Measurements from ENCODE around the gene MYO1D. TPM values are rescaled to one million over a fixed set of nuclear protein-coding genes. Genes with fewer than 3 reads are reported as not detected.
A peak's percentile ranks its signal among the peaks of the same experiment; 100 is the strongest.

The MYO1D gene
- total RNA-seq, 2 experiments from 2014 or later, result 0.09 to 0.89 TPM

DNA sequence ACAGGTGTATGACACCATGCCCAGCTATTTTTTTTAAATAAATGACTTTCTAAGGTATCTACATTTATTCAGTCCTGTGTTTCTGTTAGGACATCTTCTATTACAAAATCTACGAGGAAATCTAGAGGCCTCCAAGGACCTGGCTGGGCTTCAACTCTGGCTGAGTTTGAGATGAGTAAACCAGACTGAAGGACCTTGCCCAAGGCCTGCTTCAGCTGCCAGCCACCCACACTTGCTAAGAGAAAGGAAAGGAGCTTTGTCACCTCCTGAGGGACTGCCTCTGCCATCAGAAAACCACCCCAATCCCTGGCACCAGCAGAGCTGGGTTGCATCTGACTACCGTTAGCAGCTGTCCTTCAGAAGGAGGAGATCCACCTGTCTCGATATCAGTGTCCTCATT is 1.3 kb upstream of the MYO1D start:
- POLR2A ChIA-PET, result no interaction called here
- H4K20me1 ChIP-seq (ENCODE audit: insufficient read depth, low read length), result no peaks in the 10 kb centered on the region
- H3K9me2 ChIP-seq (ENCODE audit: insufficient read depth, low read length), result no peaks in the 10 kb centered on the region
- H3K27ac ChIP-seq (ENCODE audit: low read depth, low read length, poor library complexity, severe bottlenecking), result no peak overlapping the region
- no peaks in the 10 kb centered on the region for H3K79me2 ChIP-seq (ENCODE audit: insufficient read depth, low read depth, low read length)
- no peak for DNase-seq (ENCODE audit: low spot score)
- intact Hi-C loops (cut with micrococcal nuclease; ENCODE audit: unreplicated experiment), result no loop called here
- no peak for TF ChIP-seq EZH2phosphoT487 (IDR thresholded peaks at IDR 0.05; ENCODE audit: borderline replicate concordance, low read depth, low read length)
- TF ChIP-seq CTCF (conservative IDR thresholded peaks at IDR 0.05; ENCODE audit: low read length), result no peak
- no TSS peak for BruUV-seq (replicated peaks)
- H3K4me3 ChIP-seq (ENCODE audit: low read depth, low read length, poor library complexity, severe bottlenecking), result no peak overlapping the region
- CTCF ChIA-PET (ENCODE audit: unreplicated experiment), result no interaction called here
- H3K4me1 ChIP-seq (ENCODE audit: insufficient read depth, low read length, poor library complexity, severe bottlenecking), result no peaks in the 10 kb centered on the region
- H3K4me2 ChIP-seq (ENCODE audit: low read length), result no peak overlapping the region
- H2AFZ ChIP-seq (ENCODE audit: low read length), result no peak overlapping the region
- H3K9me3 ChIP-seq (ENCODE audit: low read length), result no peaks in the 10 kb centered on the region
- no peaks in the 10 kb centered on the region for H3K36me3 ChIP-seq (ENCODE audit: insufficient read depth, low read length)

GRCh38 chr17:32877164-32877764 is 340 bp upstream of the MYO1D start:
- H4K20me1 ChIP-seq (ENCODE audit: insufficient read depth, low read length), result no peaks in the 10 kb centered on the region
- peak overlapping the region; percentile 79 for H3K4me2 ChIP-seq (ENCODE audit: low read length)
- intact Hi-C loops (cut with micrococcal nuclease; ENCODE audit: unreplicated experiment), result loop anchor here (2.0 kb wide), 1 partner anchor 94 kb away; no protein-coding TSS in a partner anchor
- H3K36me3 ChIP-seq (ENCODE audit: insufficient read depth, low read length), result no peaks in the 10 kb centered on the region
- ChIA-PET CTCF (ENCODE audit: unreplicated experiment) (no interaction called here), POLR2A (interaction anchor here (0.5 kb wide), 1 partner anchor 570 kb away, joined by 6 read pairs; no protein-coding TSS in a partner anchor)
- H3K4me1 ChIP-seq (ENCODE audit: insufficient read depth, low read length, poor library complexity, severe bottlenecking), result no peaks in the 10 kb centered on the region
- peak overlapping the region; percentile 67 for H3K4me3 ChIP-seq (ENCODE audit: low read depth, low read length, poor library complexity, severe bottlenecking)
- no TSS peak for BruUV-seq (replicated peaks)
- no peaks in the 10 kb centered on the region for H3K79me2 ChIP-seq (ENCODE audit: insufficient read depth, low read depth, low read length)
- TF ChIP-seq EZH2phosphoT487 (IDR thresholded peaks at IDR 0.05; ENCODE audit: borderline replicate concordance, low read depth, low read length), result no peak
- TF ChIP-seq CTCF (conservative IDR thresholded peaks at IDR 0.05; ENCODE audit: low read length), result peak; percentile 75
- peak; percentile 88 for DNase-seq (ENCODE audit: low spot score)
- H3K27ac ChIP-seq (ENCODE audit: low read depth, low read length, poor library complexity, severe bottlenecking), result no peak overlapping the region
- H2AFZ ChIP-seq (ENCODE audit: low read length), result peak overlapping the region; percentile 72
- H3K9me3 ChIP-seq (ENCODE audit: low read length), result no peaks in the 10 kb centered on the region
- no peaks in the 10 kb centered on the region for H3K9me2 ChIP-seq (ENCODE audit: insufficient read depth, low read length)

GRCh38 chr17:32875923-32876416 is 954 bp downstream of the MYO1D start:
- ChIA-PET POLR2A (interaction anchor here (0.9 kb wide), 1 partner anchor 18 kb away, joined by 3 read pairs; no protein-coding TSS in a partner anchor), CTCF (ENCODE audit: unreplicated experiment) (interaction anchor here (1.1 kb wide), 1 partner anchor 17 kb away, joined by 4 read pairs; no protein-coding TSS in a partner anchor)
- H3K9me2 ChIP-seq (ENCODE audit: insufficient read depth, low read length), result no peaks in the 10 kb centered on the region
- H3K79me2 ChIP-seq (ENCODE audit: insufficient read depth, low read depth, low read length), result no peaks in the 10 kb centered on the region
- intact Hi-C loops (cut with micrococcal nuclease; ENCODE audit: unreplicated experiment), result loop anchor here (2.0 kb wide), 1 partner anchor 93 kb away; no protein-coding TSS in a partner anchor
- no TSS peak for BruUV-seq (replicated peaks)
- H3K4me2 ChIP-seq (ENCODE audit: low read length), result peak overlapping the region; percentile 79
- H3K36me3 ChIP-seq (ENCODE audit: insufficient read depth, low read length), result no peaks in the 10 kb centered on the region
- H3K4me3 ChIP-seq (ENCODE audit: low read depth, low read length, poor library complexity, severe bottlenecking), result peak overlapping the region; percentile 67
- TF ChIP-seq CTCF (conservative IDR thresholded peaks at IDR 0.05; ENCODE audit: low read length), result no peak
- no peak for TF ChIP-seq EZH2phosphoT487 (IDR thresholded peaks at IDR 0.05; ENCODE audit: borderline replicate concordance, low read depth, low read length)
- H4K20me1 ChIP-seq (ENCODE audit: insufficient read depth, low read length), result no peaks in the 10 kb centered on the region
- H3K4me1 ChIP-seq (ENCODE audit: insufficient read depth, low read length, poor library complexity, severe bottlenecking), result no peaks in the 10 kb centered on the region
- no peak overlapping the region for H3K27ac ChIP-seq (ENCODE audit: low read depth, low read length, poor library complexity, severe bottlenecking)
- DNase-seq (ENCODE audit: low spot score), result no peak
- H3K9me3 ChIP-seq (ENCODE audit: low read length), result no peaks in the 10 kb centered on the region
- peak overlapping the region; percentile 35; the same call in 1 of the 2 replicates for H2AFZ ChIP-seq (ENCODE audit: low read length)
